OCI-M2 (cell line): ENCODE measurements around the gene COL5A3.
"Not testable (repeated sequence)": the region's sequence is repeated elsewhere in the genome, so short reads cannot be mapped to it uniquely, and the experiment has no call there.

ENCODE experiments used
- DNase-seq: peaks from one replicate; lab custom pipeline; 2025; ENCODE audit not compliant: unreplicated experiment; lab: John Stamatoyannopoulos, UW

Gene COL5A3

GRCh38 chr19:10010247-10010691, at the start of gene COL5A3:
Gene COL5A3 (minus strand): TSS chr19:10010504. CDS start chr19:10010385, 119 bp downstream.
- DNase-seq: no peak

- no peak for DNase-seq
These were observed 42.5 kb upstream of the COL5A3 start for GRCh38 chr19:10052602-10053360.

GRCh38 chr19:10049626-10050025, 39.3 kb upstream of the COL5A3 start:
- no peak for DNase-seq

- no peak for DNase-seq
These were observed 35.1 kb upstream of the COL5A3 start for GRCh38 chr19:10045371-10045770.

- no peak for DNase-seq
These were observed 34.1 kb upstream of the COL5A3 start for GRCh38 chr19:10044390-10044789.

- DNase-seq: peak; percentile 95
These were observed 33.1 kb upstream of the COL5A3 start for GRCh38 chr19:10043286-10043927.

GRCh38 chr19:10037809-10038208, 27.5 kb upstream of the COL5A3 start:
- DNase-seq: no peak

- DNase-seq: no peak
These were observed 27.1 kb upstream of the COL5A3 start for GRCh38 chr19:10037367-10037766.

- no peak for DNase-seq
These were observed 26.3 kb upstream of the COL5A3 start for GRCh38 chr19:10036601-10037071.

GRCh38 chr19:10033614-10034013, 23.3 kb upstream of the COL5A3 start:
- no peak for DNase-seq

GRCh38 chr19:10027158-10027997, 17.1 kb upstream of the COL5A3 start:
- peak; percentile 99 for DNase-seq

- no peak for DNase-seq
These were observed 16.4 kb upstream of the COL5A3 start for GRCh38 chr19:10026744-10027143.

GRCh38 chr19:10023096-10023495, 12.8 kb upstream of the COL5A3 start:
- not testable (repeated sequence) for DNase-seq

- DNase-seq: no peak
These were observed 11.6 kb upstream of the COL5A3 start for GRCh38 chr19:10021863-10022262.

- no peak for DNase-seq
These were observed 11.1 kb upstream of the COL5A3 start for GRCh38 chr19:10021446-10021845.

GRCh38 chr19:10020851-10021250, 10.5 kb upstream of the COL5A3 start:
- DNase-seq: no peak

GRCh38 chr19:10019246-10019645, 8.9 kb upstream of the COL5A3 start:
- no peak for DNase-seq

GRCh38 chr19:10018786-10019185, 8.5 kb upstream of the COL5A3 start:
- DNase-seq: no peak

- DNase-seq: no peak
These were observed 8.0 kb upstream of the COL5A3 start for GRCh38 chr19:10018263-10018662.

- DNase-seq: no peak
These were observed 3.7 kb upstream of the COL5A3 start for GRCh38 chr19:10013834-10014618.

GRCh38 chr19:10013316-10013715, 3.0 kb upstream of the COL5A3 start, which contains the start of gene RDH8:
Gene RDH8 (plus strand): TSS chr19:10013483. CDS start chr19:10013498, 15 bp downstream.
- no peak for DNase-seq
